ENCODE results near the gene ZNF823. TPM values are rescaled to one million over a fixed set of nuclear protein-coding genes. Genes with fewer than 3 reads are reported as not detected.

ZNF823 gene
- total and polyA plus RNA-seq, 2 of the 13 experiments (the other 11 are each of a cell fraction or from before 2014, with no cell fraction given), result 5.7 to 11.7 TPM

DNA sequence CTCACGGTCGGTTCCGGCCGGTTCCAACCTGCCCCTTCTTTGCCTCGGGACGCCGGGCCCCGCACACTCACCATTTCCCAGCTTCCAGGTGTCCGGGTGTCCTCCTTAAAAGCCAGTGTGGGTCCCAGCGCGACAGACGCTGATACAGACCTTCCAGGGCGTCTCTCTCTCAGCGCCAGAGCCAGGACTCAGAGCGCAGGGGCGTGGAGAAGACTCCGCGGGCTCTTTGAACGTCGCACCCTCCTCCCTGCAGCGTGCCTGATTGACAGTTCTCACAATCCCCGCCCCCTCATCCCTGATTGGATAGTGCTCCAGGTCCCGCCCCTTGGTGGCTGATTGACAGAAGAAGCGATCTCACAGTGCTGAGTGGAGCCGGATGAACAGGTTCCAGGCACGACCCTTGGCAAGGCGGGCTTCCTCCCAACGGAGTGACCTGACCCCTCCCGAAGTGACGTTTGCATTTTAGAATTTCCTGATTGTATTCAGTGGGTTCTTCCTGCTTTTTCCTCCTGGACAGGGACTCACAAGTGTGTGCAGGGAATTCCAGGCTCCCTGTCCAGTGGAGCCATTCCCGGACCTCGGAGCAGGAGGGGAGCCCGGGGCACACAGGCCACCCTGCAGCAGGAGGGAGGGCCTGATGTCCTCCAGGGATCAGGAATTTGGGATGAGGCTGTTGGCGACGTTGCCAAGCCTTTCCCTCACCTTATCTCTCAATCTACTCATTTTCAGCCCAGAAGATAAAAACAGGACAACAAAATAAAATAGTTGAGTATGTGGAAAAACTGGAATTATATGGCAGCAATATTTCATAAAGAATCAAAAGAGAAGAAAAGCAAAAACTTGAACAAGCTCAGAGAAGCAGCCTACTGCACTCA lies at the start of gene ZNF823 (continued):
- TF ChIP-seq ASH2L (IDR thresholded peaks at IDR 0.05; ENCODE audit: insufficient read length, low read depth, low read length), result peak; percentile 32
- TF ChIP-seq ZBTB7A (CRISPR knock-in tag; IDR thresholded peaks at IDR 0.05), result no peak
- TF ChIP-seq JUN (CRISPR knock-in tag; IDR thresholded peaks at IDR 0.05), result peak; percentile 47; the same call in 1 of the 2 replicates
- TF ChIP-seq ZNF367 (CRISPR knock-in tag; IDR thresholded peaks at IDR 0.05; ENCODE audit: borderline replicate concordance), result no peak
- peak; percentile 94 for TF ChIP-seq KDM2A (CRISPR knock-in tag; IDR thresholded peaks at IDR 0.05; ENCODE audit: borderline replicate concordance, low read depth)
- TF ChIP-seq, protein P1, sequence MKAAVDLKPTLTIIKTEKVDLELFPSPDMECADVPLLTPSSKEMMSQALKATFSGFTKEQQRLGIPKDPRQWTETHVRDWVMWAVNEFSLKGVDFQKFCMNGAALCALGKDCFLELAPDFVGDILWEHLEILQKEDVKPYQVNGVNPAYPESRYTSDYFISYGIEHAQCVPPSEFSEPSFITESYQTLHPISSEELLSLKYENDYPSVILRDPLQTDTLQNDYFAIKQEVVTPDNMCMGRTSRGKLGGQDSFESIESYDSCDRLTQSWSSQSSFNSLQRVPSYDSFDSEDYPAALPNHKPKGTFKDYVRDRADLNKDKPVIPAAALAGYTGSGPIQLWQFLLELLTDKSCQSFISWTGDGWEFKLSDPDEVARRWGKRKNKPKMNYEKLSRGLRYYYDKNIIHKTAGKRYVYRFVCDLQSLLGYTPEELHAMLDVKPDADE (CRISPR knock-in tag; IDR thresholded peaks at IDR 0.05), result no peak
- TF ChIP-seq LCORL (IDR thresholded peaks at IDR 0.05), result no peak
- TF ChIP-seq LCORL (CRISPR knock-in tag; IDR thresholded peaks at IDR 0.05), result peak; percentile 80; the same call in 1 of the 2 replicates
- TF ChIP-seq KDM3A (CRISPR knock-in tag; IDR thresholded peaks at IDR 0.05; ENCODE audit: low read depth), result 0 out of 2 replicates have a peak, but pooled peaks have one; percentile 28
- 0 out of 2 replicates have a peak, but pooled peaks have one; percentile 11 for TF ChIP-seq SMAD1 (CRISPR knock-in tag; IDR thresholded peaks at IDR 0.05; ENCODE audit: borderline replicate concordance, low read depth)
- no peak for TF ChIP-seq NFE2L2 (IDR thresholded peaks at IDR 0.05; ENCODE audit: low read length)
- no peak for TF ChIP-seq SETDB1 (CRISPR knock-in tag; IDR thresholded peaks at IDR 0.05; ENCODE audit: borderline replicate concordance)
- TF ChIP-seq, protein P2, sequence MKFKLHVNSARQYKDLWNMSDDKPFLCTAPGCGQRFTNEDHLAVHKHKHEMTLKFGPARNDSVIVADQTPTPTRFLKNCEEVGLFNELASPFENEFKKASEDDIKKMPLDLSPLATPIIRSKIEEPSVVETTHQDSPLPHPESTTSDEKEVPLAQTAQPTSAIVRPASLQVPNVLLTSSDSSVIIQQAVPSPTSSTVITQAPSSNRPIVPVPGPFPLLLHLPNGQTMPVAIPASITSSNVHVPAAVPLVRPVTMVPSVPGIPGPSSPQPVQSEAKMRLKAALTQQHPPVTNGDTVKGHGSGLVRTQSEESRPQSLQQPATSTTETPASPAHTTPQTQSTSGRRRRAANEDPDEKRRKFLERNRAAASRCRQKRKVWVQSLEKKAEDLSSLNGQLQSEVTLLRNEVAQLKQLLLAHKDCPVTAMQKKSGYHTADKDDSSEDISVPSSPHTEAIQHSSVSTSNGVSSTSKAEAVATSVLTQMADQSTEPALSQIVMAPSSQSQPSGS (CRISPR knock-in tag; IDR thresholded peaks at IDR 0.05), result peak; percentile 59
- peak; percentile 19; the same call in 1 of the 2 replicates for TF ChIP-seq ZBTB20 (CRISPR knock-in tag; IDR thresholded peaks at IDR 0.05; ENCODE audit: borderline replicate concordance, low read depth)
- no peak for TF ChIP-seq GLI4 (CRISPR knock-in tag; IDR thresholded peaks at IDR 0.05; ENCODE audit: borderline replicate concordance)
- TF ChIP-seq MIER3 (CRISPR knock-in tag; IDR thresholded peaks at IDR 0.05; ENCODE audit: borderline replicate concordance), result 0 out of 2 replicates have a peak, but pooled peaks have one; percentile 19
- no peak for TF ChIP-seq U2AF2 (IDR thresholded peaks at IDR 0.05; ENCODE audit: low read depth, low read length)
- peak; percentile 49; the same call in 1 of the 2 replicates for TF ChIP-seq MIXL1 (CRISPR knock-in tag; IDR thresholded peaks at IDR 0.05)
- 0 out of 2 replicates have a peak, but pooled peaks have one; percentile 15 for TF ChIP-seq SOX13 (IDR thresholded peaks at IDR 0.05)
- peak in 1 of 2 experiments; percentile 4; a peak in 1 of 4 replicates for TF ChIP-seq SOX13 (CRISPR knock-in tag; conservative IDR thresholded peaks at IDR 0.05 in 1 of 2, IDR thresholded peaks at IDR 0.05 in 1 of 2)
- TF ChIP-seq, protein P3, sequence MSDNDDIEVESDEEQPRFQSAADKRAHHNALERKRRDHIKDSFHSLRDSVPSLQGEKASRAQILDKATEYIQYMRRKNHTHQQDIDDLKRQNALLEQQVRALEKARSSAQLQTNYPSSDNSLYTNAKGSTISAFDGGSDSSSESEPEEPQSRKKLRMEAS (IDR thresholded peaks at IDR 0.05), result 0 out of 2 replicates have a peak, but pooled peaks have one; percentile 41
- peak; percentile 81 for TF ChIP-seq ZNF772 (CRISPR knock-in tag; IDR thresholded peaks at IDR 0.05)
- peak; percentile 38 for TF ChIP-seq YY1 (IDR thresholded peaks at IDR 0.05; ENCODE audit: insufficient read depth, insufficient replicate concordance, low read depth, low read length)
- 0 out of 2 replicates have a peak, but pooled peaks have one; percentile 20 for TF ChIP-seq FOXK1 (CRISPR knock-in tag; IDR thresholded peaks at IDR 0.05; ENCODE audit: borderline replicate concordance, low read depth)
